ENCODE data around the gene BCAT1.

The BCAT1 gene

DNA sequence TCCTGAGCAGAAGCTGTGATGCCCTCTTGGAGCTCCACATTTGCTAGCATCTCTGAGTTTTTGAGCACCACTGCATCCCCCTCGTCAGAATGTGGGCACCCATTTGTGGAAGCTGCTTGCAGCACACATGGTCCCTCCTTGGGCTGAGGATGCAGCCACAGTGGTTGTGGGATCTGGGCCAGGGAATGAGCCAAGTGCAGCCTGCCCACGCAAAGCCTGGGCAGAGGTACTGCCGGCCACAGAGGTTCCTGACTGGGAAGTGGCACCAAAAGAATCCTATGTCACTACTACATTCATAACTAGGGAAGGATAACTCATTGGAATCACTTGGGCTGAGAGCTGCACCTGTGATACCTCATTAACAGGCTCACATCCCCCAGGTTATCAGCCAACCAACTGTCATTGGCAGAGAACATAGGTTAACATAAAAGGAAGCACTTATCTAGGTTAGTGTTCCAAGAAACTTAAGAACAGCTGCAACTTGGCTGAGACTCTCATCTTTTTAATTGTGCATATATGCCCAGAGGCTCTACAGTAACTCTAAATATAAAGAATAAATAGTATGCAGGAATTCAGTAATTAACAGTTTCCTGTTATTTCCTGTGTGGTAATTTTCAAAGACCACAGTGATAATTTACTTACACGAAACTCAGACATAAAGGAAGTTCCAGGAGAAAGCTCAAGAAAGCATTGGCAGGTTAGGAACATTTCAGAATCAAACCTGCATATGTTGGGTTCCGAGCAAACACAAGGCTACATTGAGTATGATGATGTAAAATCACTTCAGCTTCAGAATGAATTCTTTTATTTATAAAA is 145.3 kb downstream of the BCAT1 start:
- no peak for DNase-seq

DNA sequence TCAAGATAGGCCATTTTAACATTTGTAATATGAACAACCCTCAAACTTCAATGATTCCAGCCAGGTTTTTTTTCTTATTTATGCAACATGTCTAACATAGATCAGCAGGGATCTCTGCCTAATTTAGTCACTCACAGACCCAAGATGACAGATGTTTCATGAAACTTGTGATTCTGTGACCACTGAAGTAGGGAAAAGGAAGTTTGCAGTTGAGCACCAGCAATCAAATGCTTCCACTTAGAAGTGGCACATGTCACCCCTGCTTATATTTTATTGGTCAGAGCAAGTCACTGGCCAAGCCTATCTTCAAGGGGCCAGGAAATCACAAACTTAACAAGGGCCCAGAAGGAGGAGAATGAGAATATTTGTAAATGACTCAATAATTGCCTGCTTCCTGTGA is 150.6 kb downstream of the BCAT1 start:
- no peak for DNase-seq

DNA sequence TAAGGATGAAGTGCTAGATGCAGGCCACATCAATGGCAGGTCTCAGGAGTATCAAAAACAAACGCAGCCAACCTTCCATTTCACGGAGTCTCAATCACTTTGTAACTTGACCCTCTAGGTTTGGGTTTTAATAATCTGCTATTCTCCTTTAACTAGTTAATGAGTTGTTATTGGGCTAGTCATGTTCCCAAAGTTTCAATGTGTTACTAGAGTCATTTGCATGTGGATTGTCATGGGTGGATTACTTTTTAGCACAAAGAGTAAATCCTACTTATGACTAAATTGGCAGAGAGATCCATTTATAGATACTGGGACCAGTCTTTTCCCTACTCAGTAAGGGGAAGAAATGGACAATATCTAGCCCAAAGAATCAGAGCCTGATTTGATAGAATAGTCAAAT is 151.0 kb downstream of the BCAT1 start:
- no peak for DNase-seq

DNA sequence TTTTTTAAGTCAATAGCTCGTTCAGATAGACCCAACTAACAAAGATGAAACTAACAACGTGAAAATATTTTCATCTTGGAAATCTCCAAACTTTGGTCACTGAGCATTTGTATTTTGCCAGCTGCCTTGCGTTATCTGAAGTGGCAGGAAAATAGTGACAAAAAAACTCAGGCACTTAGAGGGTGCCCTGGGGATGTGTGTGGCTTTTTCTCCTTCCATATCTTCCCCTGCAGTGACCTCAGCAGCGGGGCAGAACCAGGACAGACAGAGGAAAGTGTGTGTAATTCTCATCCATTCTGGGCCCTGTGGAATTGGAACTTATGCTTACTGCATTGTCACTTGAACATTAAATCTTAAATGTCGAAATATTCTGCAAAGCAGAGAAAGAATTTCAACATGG is 152.0 kb downstream of the BCAT1 start:
- DNase-seq = no peak

DNA sequence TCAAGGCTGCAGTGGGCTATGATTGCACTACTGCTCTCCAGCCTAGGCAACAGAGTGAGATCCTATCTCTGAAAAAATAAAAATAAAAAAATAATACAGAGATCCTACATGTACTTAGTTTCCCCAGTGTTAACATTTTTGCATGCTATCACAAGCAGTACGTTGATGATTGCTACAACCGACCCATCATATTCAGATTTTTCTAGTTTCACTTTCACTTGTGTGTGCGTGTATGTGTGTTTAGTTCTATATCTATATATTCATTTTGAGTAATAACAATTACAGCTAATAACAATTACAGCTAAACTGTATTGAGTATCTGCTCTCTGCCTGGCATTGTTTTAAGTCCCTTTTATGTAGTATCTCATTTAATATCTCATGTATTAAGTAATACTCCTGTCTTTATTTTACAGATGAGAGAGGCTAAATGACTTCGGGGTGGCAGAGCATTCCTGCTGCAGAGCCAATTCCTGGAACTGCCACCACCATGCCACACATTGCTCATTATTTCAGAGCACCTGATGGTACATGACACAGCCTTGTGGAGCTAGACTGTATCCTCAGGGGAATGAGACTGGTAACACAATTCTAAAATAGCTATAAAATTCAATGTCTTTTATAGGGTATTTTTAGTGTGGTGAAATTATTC is 153.1 kb downstream of the BCAT1 start:
- peak; percentile 32 for DNase-seq

DNA sequence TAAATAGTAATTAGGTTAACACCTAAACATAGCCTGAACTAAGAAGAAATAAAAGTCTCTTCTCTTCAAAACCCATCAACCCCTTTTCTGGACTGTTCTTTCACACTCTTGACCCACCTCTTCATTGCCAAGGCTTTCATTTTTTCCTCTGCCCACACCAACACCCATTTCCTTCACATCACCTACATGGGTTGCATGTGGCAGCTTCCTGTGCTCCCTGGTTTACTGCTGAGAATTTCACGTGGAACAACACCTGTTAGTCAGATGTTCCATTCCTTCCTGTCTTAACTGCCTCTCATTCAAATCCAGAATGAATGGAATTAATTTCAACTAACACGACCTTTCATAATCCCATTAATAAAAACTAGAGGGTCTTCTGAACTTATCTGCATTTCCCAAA is 157.3 kb downstream of the BCAT1 start:
- no peak for DNase-seq

DNA sequence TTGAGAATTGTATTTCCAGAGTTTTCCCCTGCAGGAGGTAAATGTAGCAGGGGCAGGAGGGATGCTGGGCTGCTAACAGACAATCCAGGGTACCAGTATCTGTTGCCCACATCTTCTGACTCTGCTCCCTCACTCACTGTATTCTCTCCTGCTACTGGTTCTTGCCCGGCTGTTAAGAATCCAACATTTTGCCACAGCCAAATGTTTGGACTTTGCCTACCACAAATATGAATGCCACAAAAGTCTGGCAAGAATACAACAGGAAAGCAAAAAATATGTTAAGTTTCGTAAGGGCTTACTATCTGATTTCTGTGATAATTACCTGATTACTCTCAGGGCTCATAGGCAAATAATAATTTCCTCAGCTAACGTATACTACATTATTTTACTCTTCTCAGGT is 160.0 kb downstream of the BCAT1 start:
- DNase-seq = no peak

DNA sequence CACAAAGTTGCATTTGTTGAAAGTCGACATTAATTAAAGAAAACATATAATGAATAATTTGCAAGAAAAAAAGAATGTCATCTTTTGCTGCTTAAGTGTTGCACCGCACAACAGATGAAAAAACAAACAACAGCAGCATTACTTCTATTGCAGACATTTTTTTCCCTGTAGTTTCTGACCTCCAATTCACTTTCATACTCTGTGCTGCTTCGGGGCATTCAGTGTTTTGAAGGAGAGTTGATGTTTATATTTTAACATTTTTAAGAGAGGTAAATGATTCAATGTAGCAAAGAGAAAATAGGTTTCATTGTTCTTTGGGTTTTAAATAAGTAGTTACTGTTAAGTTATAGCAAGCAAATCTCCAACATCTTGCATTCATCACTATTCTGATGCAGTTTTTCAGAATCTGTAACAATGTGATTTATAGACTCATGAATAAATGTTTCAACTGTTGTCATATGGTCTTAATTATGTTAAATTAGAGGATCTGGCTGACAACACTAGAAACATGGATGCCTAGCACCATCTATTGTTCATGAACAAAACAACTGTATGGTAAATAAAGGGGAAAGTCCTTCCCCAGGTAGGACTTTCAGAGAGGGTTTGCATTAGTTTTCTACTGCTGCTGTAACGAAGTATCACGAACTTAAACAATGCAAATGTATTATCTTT is 168.1 kb downstream of the BCAT1 start:
- DNase-seq = no peak

DNA sequence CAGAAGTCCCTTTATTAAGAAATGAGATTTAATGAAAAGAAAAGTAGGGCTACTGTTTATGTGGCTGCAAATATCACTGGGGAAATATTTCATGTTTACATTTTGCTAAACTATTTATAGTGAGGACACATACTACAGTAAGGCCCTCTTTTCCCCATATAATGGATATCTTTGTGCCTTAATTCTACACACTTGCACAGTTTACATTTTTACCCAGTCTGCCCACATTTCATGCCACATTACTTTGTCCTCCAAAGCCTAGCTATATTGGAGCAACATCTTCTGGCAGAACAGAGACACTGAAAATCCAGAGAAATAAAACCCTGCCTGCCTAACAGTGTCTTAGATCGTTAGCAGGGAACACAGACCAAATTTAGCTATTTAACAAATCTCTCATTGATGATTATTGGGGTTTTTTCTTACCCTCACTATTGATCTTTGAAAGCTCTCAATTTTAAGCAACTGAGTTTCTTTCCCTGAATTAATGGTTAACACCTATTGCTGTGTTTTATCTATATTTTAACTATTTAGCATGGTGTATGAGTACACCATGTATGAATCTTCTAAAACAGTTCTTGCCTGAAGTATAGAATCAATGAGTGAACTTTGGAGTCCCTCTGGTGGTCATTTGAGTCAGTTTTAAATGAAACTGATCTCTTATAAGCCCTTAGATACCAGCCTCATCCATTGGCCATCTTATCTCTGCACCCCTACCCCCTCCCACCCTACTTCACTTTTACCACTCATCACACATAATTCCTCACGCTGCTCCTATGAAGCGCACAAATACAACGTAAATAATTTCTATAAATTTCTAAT is 170.2 kb downstream of the BCAT1 start:
- peak; percentile 16 for DNase-seq

DNA sequence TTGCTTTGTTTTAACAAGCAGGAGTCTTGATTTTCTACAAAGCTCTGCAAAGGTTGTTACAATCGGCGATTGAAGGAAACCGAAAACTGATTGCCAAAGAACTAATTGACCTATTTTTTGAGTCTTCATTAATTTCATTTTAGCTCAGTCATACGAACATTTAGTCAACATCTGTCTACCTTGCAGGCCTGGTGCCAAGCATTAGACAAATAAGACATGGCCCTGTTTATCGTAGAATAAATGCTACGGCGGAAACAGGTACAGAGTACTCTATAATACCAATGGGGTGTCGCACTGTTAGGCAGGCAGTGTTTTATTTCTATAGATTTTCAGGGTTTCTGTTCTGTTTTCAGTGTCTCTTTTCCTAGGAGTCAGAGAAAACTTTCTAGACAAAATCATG is 171.5 kb downstream of the BCAT1 start:
- no peak for DNase-seq

DNA sequence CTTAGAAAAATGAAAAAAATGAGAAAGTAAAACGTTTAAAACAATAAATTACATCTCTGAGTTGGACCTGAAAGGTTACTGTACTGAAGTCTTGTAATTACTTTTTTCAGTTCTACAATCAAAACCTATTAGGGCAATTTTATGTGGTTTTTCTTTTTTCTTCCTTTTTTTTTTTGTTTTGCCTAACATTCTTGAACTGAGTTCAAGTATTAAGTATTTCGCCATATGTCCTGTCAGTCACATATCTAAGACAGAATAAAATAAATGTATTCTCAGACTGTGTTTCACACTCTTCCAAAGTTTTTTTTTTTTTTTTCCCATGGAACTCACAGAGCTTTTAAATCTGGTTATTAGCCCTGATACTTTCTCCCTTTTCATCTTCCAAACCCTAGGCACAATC is 172.0 kb downstream of the BCAT1 start:
- no peak for DNase-seq

DNA sequence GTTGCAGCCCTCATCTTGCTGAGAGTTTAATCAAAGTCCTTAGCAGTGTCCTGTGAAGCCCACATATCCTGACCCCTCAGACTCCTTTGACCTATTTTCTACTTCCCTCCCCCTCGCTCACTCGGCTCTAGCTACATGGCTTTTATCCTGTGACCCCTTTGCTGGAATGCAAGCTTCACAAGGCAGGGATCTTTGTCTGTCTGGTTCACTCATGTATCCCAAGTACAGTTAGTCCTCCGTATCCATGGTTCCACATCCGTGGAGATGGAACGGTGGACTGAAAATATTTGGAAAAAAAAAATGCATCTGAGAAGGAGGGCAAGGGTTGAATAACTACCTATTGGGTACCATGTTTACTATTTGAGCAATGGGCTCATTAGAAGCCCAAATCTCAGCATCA is 173.8 kb downstream of the BCAT1 start:
- no peak for DNase-seq

DNA sequence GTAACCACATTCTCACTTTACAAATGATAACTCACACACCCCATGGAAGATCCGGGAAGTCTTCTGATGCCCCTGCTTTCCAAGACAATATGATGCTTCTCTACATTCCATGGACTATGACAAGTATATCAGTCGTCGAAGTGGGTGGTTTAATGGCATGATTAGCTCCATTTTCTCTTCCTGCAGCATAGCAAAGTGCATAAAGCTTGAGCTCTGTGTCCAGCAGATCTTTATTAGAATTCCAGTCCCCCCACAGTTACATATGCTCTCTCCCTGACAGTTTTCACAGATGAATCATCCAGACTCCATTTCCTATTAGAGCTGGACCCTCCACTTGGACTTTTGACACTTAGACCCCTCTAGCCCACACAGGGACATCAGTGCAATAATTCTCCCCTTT is 174.9 kb downstream of the BCAT1 start:
- no peak for DNase-seq

DNA sequence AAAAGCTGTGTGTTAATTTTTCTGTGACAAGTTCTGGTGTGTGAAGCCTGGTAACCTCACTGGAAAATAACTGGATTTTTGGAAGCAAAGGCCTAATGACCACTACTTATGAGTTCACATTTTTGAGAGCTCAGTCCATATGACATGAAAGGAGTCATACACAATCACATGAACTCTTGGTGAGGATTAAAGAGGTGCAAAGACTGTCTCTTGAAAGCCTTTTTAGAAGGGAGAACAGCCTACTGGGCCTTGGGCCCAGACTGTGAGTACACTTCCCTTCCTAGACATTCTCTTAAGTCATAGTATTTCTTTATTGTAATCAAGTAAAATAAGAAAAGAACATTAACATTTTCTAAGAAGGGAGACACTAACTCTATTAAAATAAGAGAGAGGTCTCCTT is 176.1 kb downstream of the BCAT1 start:
- no peak for DNase-seq

DNA sequence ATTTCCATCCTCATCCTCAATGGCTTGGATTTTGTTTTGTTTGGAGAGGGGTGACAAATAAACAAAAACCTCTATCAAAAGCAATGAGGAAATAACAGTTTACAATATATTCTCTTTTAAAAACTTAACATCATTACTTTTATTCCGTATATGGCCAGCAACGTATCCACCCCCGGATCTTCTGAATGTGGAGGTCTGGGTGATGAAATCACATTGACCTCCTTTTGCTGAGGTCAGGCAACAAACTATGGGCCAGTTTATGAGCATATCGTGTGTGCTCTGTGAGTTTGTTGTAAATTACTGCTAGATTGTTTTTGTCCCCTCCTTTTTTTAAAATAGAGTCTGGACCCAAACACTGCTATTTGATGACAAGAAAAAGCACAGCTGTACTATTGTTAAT is 178.1 kb downstream of the BCAT1 start:
- no peak for DNase-seq

DNA sequence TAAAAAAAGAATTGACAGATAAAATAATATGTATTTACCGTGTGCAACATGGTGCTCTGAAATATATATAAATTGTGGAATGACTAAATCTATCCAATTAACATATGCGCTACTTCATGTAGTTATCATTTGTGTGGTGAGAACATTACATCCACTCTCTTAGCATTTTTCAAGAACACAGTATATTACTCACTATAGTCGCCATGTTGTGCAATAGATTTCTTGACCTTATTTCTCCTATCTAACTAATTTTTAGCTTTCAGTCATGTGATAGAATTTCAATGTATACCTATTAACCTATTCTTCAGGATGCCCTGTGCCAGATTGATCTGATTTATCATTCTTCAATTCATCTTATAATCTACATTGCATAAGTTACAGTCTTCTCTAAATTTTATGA is 178.6 kb downstream of the BCAT1 start:
- DNase-seq = no peak

DNA sequence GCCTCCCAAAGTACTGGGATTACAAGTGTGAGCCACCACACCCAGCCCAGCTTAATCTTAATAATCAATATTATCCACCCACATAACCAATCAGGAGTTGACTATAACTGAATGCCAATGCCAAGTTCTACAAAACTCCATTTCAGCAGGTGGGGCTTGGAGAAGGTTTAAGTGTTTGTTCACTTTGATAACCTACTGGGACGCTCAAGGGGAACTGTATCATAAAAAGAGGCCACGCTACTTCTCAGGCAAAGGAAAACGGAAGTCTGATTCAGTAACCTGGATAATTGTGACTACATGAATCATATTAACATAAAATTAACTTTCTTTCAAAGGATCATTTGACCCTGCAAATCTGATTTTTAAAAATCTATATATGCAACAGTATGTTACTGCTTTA is 179.2 kb downstream of the BCAT1 start:
- DNase-seq = no peak

DNA sequence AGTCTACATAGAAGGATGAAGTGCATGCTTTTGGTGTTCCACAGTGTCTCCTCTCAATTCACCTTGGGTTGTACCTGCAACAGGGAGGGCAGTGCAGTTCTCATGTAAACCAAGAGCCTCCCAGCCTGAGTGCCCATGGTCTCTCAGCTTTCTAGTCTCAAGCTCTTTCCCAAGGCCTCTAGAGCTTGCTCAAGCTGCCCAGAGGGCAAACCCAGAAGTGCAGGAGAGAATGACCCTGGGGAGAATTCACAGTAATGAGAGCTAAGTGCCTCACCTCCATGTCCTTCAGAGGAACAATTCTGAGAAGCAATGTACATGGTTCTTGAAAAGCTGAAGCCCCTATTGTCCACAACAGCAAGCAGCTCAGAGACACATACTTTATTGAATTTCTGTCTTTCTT is 180.5 kb downstream of the BCAT1 start:
- DNase-seq = no peak

DNA sequence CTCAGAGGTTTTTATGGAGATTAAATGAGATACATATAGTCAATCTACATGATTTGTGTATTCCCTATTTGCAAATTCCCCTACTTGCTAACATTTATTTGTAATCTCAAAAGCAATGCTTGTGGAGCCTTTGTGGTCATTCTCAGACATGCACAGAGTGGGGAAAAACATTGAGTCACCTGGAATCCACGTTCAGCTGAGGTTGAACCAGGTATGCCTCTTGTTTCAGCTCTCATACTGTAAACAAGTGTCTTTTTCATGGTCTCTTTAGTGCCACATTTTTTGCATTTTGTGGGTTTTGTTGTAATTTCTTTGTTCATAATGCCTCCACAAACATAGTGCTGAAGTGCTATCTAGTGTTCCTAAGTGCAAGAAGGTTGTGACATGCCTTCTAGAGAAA is 181.9 kb downstream of the BCAT1 start:
- no peak for DNase-seq

DNA sequence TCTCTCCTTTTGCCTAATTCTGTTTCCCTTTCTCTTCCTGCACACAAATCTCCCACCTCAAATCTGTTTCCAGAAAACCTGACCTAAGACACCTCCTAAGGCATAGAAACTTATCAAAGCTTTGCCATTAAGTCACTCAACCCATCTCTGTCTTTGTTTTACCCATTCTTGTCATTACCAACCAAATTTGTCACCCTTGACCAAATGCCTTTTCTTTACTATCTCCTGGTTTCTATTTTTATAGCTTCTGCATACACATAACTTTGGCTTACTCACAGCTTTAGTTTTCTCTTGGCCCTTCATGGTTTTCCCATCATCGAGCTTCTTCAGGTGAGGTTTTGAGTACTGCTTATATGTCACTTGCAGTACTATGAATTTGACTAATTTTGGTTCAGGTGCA is 184.2 kb downstream of the BCAT1 start:
- DNase-seq = no peak

DNA sequence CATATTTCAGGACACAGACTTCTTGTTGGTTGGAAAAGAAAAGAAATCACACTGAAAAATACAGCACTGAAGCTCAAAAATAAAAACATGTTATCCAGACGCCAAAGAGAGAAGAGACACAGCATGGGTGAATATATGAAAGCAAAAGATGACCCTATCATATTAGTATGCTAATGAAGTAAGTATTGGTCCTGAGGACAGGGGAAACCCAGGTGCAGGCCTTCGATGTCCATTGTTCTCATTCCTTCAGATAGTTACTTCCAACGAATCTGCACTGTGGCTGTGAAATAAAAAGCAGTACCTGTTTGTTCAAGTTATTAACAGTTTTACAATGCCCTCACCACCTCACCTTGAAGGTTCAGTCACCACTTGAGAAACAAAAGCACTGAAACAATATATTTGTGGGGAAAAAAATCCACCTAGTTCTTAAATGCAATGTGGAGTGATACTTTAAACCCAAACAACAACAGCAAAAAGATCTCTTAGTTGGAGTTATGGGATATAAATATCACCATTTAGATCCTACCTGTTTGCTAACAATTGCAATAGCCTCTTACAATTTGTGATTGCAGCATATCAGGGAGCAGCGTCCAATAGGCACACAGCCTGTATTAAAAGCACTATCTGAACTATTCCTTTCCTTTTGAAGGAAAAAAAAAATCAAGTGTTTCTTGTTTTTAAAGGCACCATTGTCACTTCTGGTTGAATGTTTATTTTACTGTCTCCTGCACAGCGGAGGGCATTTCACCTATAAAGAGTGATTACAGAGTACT is 188.1 kb downstream of the BCAT1 start:
- no peak for DNase-seq

DNA sequence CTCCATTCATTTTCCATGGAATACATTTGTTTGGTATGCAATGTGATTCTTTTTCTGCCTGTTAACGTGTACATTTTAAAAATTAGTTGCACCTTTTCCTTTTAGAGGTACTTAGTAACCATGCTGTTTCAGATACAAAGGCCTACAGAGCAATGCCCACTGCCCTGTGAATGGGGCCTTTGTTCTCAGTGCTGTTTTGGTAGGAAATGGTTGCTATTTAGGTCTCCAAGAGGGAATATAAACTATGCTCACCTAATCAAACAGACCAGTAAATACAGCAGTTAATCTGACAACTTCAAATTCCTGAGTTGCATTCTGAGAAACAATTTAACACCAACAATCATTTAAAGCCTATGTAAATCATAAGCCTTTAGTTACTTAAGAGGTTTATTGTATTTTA is 188.7 kb downstream of the BCAT1 start:
- DNase-seq = no peak
